H1 (cell line): ENCODE measurements around the gene CDK8.

Experiments used
- CEBPB ChIP-seq: IDR thresholded peaks from 2 replicates; pipeline ENCODE4 v1.6.1; 2012; ENCODE audit warnings: low read depth, low read length
- CHD1 ChIP-seq: IDR thresholded peaks from 2 replicates; pipeline ENCODE4 v1.6.1; 2012; ENCODE audit warnings: low read depth, low read length, improper control_type of control experiment
- CREB1 ChIP-seq: IDR thresholded peaks from 2 replicates; pipeline ENCODE4 v1.6.1; 2012; ENCODE audit warnings: inconsistent platforms
- FOSL1 ChIP-seq: IDR thresholded peaks from 2 replicates; pipeline ENCODE4 v1.6.1; 2011; ENCODE audit warnings: mild to moderate bottlenecking, low read depth, low read length, moderate library complexity; ENCODE audit not compliant: insufficient read depth
- KDM1A ChIP-seq: fragments of 200-600, 300-600 bp; sonication (generic); IDR thresholded peaks from 2 replicates; pipeline ENCODE4 v1.7.1; 2016; ENCODE audit warnings: mild to moderate bottlenecking, low read length, borderline replicate concordance
- MAX ChIP-seq: IDR thresholded peaks from 2 replicates; pipeline ENCODE4 v1.6.1; 2012; ENCODE audit warnings: inconsistent platforms
- POLR2A ChIP-seq, 2 experiments: IDR thresholded peaks; 1 replicate in 1 of 2; 2 replicates in 1 of 2; pipeline ENCODE4 v1.6.1; 2011; ENCODE audit warnings: low read depth in 2 of 2, low read length in 2 of 2, mild to moderate bottlenecking in 2 of 2; ENCODE audit errors: control extremely low read depth in 1 of 2
- RFX5 ChIP-seq: IDR thresholded peaks from 2 replicates; pipeline ENCODE4 v1.6.1; 2011; ENCODE audit warnings: low read depth, low read length, improper control_type of control experiment, borderline replicate concordance
- RNF2 ChIP-seq: fragments of 200-900, 300-1000 bp; sonication (generic); IDR thresholded peaks from 2 replicates; pipeline ENCODE4 v1.7.1; 2016; ENCODE audit warnings: borderline replicate concordance, low read depth, mild to moderate bottlenecking, antibody characterized with exemption, low read length; ENCODE audit not compliant: poor library complexity, severe bottlenecking; ENCODE audit errors: missing control alignments
- TEAD4 ChIP-seq: IDR thresholded peaks from 2 replicates; pipeline ENCODE4 v1.6.1; 2012; ENCODE audit warnings: low read depth, low read length, inconsistent platforms, mixed read lengths
- TF ChIP-seq, protein P1 (sequence below), 3 experiments: IDR thresholded peaks; 1 replicate in 2 of 3; 2 replicates in 1 of 3; pipeline versions ENCODE4 v1.5.1 to v1.6.1; 2011; ENCODE audit warnings: low read length in 3 of 3, mild to moderate bottlenecking in 3 of 3, inconsistent platforms in 2 of 3, low read depth in 1 of 3, moderate library complexity in 1 of 3; ENCODE audit not compliant: insufficient read depth in 1 of 3; ENCODE audit errors: control extremely low read depth in 1 of 3

DNA sequence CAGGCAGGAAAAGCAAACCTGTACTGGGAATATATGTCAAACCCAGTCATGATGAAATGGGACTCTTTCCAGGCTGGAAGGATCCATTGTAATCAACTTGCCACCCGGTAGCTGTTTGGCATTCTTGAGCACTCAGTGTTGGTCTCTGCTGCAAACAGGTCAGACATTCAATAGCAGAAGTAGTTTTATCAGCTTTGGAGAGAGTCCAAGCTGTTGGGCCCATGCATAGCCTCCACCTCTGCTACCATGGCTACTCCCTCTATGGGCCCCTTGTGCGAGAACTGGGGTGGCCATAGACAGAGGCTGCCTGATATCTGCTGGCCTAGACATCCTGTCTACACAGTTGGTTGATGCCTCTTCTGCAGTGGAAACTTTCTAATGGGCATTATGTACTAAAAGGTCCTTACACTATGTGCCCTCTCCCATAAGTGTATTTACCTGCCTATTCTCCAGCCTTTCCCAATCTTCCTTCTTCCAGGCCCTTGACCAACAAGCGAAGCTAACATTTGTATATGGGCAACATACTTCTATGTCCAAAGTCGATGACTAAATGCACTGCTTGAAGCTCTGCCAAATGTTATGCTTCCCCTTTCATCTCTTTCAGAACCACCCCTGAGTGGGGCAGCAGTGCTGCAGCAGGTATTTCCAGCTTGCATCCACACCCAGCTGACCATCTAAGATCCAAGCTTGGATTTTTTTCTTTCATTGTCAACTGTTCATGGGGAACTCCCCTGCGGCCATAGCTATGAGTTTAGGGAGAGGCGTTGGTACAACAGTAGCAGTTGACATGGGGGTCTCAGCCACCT, 26.6 kb upstream of the CDK8 start:
- TF ChIP-seq POLR2A (IDR thresholded peaks at IDR 0.05; ENCODE audit: control extremely low read depth in 1 of 2, low read depth in 2 of 2, low read length in 2 of 2): no peak
- TF ChIP-seq RFX5: no peak
- TF ChIP-seq CEBPB: no peak
- no peak for TF ChIP-seq CREB1
- TF ChIP-seq, protein P1, sequence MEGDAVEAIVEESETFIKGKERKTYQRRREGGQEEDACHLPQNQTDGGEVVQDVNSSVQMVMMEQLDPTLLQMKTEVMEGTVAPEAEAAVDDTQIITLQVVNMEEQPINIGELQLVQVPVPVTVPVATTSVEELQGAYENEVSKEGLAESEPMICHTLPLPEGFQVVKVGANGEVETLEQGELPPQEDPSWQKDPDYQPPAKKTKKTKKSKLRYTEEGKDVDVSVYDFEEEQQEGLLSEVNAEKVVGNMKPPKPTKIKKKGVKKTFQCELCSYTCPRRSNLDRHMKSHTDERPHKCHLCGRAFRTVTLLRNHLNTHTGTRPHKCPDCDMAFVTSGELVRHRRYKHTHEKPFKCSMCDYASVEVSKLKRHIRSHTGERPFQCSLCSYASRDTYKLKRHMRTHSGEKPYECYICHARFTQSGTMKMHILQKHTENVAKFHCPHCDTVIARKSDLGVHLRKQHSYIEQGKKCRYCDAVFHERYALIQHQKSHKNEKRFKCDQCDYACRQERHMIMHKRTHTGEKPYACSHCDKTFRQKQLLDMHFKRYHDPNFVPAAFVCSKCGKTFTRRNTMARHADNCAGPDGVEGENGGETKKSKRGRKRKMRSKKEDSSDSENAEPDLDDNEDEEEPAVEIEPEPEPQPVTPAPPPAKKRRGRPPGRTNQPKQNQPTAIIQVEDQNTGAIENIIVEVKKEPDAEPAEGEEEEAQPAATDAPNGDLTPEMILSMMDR (IDR thresholded peaks at IDR 0.05; ENCODE audit: control extremely low read depth in 1 of 3, insufficient read depth in 1 of 3, low read depth in 1 of 3, low read length in 3 of 3): no peak
- TF ChIP-seq KDM1A: no peak
- TF ChIP-seq RNF2: no peak
- TF ChIP-seq CHD1: no peak
- TF ChIP-seq MAX: no peak
- no peak for TF ChIP-seq TEAD4
- no peak for TF ChIP-seq FOSL1
